Stimulated activated naive B cell treated with anti-CD40 and anti-IgM and Interleukin-4, amounts not matched to agents 10 μg/mL and 1 μg/mL and 100 μg/mL, for 72 hours (primary cell): ENCODE data around the gene RERG.

Experiments used
- ATAC-seq, 2 donors: fragments of 150-1000 bp; cut with Tn5 transposase; replicated peaks; 2 replicates each; pipeline ENCODE4 v1.10.0; 2021; ENCODE audit warnings: moderate library complexity in 1 of 2
- DNase-seq: peaks from one replicate; pipeline ENCODE4 v3.0.0; 2021
- H3K27ac Mint-ChIP-seq: one replicate; pipeline ENCODE4 v1.8.0; 2022; ENCODE audit warnings: mild to moderate bottlenecking, mixed read lengths
- H3K27me3 Mint-ChIP-seq, 2 donors: one replicate each; pipeline ENCODE4 v1.8.0; 2022; ENCODE audit warnings: mixed read lengths in 2 of 2
- H3K36me3 Mint-ChIP-seq, 2 donors: one replicate each; pipeline ENCODE4 v1.8.0; 2022; ENCODE audit warnings: mixed read lengths in 2 of 2, mild to moderate bottlenecking in 1 of 2
- H3K4me1 Mint-ChIP-seq, 2 donors: one replicate each; pipeline ENCODE4 v1.8.0; 2022; ENCODE audit warnings: mixed read lengths in 2 of 2, mild to moderate bottlenecking in 1 of 2
- H3K4me3 Mint-ChIP-seq, 2 donors: one replicate each; pipeline ENCODE4 v1.8.0; 2022; ENCODE audit warnings: mild to moderate bottlenecking in 2 of 2, mixed read lengths in 2 of 2, moderate library complexity in 1 of 2
- H3K9me3 Mint-ChIP-seq, 2 donors: one replicate each; pipeline ENCODE4 v1.8.0; 2022; ENCODE audit warnings: mixed read lengths in 2 of 2, mild to moderate bottlenecking in 1 of 2

Gene RERG

DNA sequence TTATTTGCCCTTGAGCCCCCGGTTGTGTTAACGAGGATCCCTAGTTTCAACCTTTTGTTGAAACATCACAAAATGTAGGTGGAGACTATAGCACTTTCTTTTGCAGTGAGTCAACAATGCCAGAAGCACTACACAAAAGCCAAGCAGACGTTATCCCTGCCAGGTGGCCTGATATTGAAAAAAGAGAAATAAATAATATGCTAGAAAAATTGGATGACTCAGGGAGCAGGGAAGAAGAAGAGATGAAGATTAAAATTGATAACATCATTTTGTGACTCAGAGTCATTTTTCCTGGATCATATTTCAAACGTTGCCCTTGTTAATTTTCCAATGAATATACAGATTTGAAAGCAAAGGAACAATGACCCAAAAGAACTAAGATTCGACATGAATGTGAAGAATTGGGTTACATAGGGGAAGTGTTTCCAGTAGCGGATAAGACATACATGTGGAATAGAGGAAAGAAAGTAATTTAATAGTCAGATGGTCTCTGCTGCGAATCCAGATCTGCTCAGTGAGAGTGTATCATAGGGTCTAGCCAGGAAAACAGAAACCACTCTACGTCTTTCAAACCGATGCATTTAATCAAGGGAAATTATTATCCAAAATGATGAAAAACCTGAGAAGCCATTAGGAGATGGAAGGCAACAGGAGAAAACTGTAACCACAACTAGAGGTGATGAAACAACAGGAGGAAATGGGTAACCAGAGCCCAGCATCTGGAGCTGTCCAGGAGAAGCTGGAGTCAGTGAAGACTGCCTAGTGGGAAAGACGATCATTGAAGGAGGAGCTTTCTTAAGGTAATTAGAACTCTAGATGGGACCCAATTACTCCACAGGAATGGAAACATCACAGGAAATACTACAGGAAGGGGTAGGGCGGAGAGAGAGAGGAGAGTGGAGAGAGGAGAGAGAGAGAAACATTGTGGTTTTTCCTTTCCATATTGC, 57.9 kb downstream of the RERG start:
- DNase-seq, result no peak
- H3K4me3 Mint-ChIP-seq, result no peak overlapping the region
- no peak overlapping the region for H3K27ac Mint-ChIP-seq
- ATAC-seq, result no peak
- H3K36me3 Mint-ChIP-seq, result no peaks in the 10 kb centered on the region
- peaks cover 2 to 13% of the 10 kb centered on the region in 2 donors for H3K27me3 Mint-ChIP-seq
- H3K9me3 Mint-ChIP-seq, result no peaks in the 10 kb centered on the region
- H3K4me1 Mint-ChIP-seq, result no peaks in the 10 kb centered on the region

DNA sequence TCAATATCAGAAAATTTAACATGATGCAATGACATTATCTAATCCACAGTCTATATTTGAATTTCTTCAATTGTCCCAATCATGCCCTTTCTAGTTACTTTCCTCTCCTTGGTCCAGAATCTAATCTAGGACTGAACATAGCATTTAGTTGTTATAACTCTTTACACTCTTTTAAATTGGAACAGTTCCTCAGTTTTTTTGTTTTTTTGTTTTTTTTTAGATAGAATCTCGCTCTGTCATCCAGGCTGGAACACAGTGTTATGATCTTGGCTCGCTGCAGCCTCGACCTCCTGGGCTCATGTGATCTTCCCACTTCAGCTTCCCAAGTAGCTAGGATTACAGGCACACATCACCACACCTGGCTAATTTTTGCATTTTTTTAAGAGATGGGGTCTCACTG, 63.1 kb downstream of the RERG start:
- no peaks in the 10 kb centered on the region for H3K4me1 Mint-ChIP-seq
- H3K27ac Mint-ChIP-seq, result no peak overlapping the region
- no peaks in the 10 kb centered on the region for H3K36me3 Mint-ChIP-seq
- ATAC-seq (no peak), DNase-seq (no peak)
- H3K9me3 Mint-ChIP-seq, result no peaks in the 10 kb centered on the region
- H3K4me3 Mint-ChIP-seq, result no peak overlapping the region
- peaks cover 5 to 15% of the 10 kb centered on the region in 2 donors for H3K27me3 Mint-ChIP-seq

DNA sequence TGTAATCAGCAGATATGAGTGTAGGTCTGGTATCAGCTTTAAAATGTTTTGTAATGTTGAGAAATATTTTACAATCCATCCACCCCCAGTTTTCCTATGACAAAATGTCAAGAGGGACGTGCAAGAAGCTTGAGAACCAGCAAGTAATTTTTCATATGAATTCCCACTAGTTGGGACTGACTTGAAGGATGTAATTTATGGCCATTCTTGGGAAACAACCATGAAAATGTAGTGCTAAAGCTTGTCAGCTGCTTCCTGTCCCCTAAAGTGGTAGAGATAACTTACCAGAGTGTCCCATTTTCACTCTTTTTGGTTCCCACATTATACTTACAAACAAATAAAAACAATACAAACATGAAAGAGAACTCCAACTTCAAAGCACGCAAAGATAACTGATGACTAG, 63.9 kb downstream of the RERG start:
- Mint-ChIP-seq H3K36me3 (no peaks in the 10 kb centered on the region), H3K27me3 (peaks cover 5 to 15% of the 10 kb centered on the region in 2 donors), H3K9me3 (no peaks in the 10 kb centered on the region), H3K4me1 (no peaks in the 10 kb centered on the region), H3K4me3 (no peak overlapping the region), H3K27ac (no peak overlapping the region)
- no peak for DNase-seq
- no peak for ATAC-seq

DNA sequence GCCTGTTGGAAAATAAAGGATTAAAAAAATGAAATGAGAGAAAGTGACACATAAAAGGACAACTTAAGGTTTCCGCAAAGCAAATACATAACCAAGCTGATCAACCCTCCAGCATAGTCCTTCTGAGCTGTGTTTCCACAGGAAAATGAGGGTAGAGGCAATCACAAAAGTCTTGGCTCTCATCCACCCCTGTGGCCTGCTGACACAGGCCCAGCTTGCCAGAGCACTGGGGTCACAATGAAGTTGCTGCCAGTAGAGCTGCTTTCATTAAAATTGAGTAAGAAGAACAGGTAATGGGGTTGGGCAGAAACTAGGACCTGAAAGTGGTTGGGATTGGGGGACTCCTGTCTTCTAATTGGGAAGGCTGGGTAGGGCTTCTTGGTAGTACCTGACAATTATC, 65.9 kb downstream of the RERG start:
- Mint-ChIP-seq H3K4me3 (no peak overlapping the region), H3K27me3 (peaks cover 5 to 9% of the 10 kb centered on the region in 2 donors), H3K9me3 (no peaks in the 10 kb centered on the region), H3K27ac (no peak overlapping the region), H3K36me3 (no peaks in the 10 kb centered on the region), H3K4me1 (no peaks in the 10 kb centered on the region)
- no peak for ATAC-seq
- no peak for DNase-seq

DNA sequence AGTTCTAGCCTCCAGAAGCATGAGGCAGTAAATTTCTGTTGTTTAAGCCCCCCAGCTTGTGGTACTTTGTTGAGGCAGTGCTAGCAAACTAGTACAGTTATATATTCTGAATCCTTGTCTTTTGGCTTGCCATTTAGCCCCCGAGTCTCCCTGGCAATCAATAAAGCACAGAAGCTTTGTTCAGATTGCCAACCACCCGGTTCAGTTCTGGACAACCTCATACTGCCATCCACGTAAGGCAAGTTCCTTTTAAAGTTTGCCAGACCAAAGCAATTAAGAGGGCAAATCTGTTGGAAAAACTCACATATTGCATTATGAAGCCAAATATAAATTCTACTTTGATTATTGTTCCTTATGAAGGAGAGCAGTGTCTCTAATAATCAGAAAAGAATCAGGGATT, 67.1 kb downstream of the RERG start:
- Mint-ChIP-seq H3K4me1 (no peaks in the 10 kb centered on the region), H3K4me3 (no peak overlapping the region), H3K27ac (no peak overlapping the region), H3K9me3 (no peaks in the 10 kb centered on the region), H3K27me3 (peaks cover 9 to 11% of the 10 kb centered on the region in 2 donors), H3K36me3 (no peaks in the 10 kb centered on the region)
- ATAC-seq (no peak), DNase-seq (no peak)

DNA sequence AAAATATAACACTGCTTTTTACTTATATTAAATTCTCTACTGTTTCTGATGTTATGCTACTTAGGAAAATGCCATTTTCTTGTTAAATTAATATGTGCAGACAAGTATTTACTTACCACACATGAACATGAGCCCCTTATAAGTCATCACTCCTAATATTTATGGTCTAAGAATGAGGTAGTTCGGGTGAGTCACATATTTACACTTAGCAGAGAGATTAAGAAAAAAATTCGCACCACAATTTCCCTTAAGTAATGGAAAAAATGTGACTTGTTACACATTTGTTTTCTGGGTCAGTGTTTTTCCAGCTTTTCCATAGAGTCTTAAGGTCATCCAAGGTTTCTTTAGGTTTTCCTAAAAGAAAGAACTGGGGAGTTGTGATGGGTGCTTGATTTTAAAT, 68.3 kb downstream of the RERG start:
- DNase-seq (no peak), ATAC-seq (no peak)
- H3K27me3 Mint-ChIP-seq, result peaks cover 4 to 11% of the 10 kb centered on the region in 2 donors
- H3K27ac Mint-ChIP-seq, result no peak overlapping the region
- no peak overlapping the region for H3K4me3 Mint-ChIP-seq
- H3K4me1 Mint-ChIP-seq, result no peaks in the 10 kb centered on the region
- H3K9me3 Mint-ChIP-seq, result no peaks in the 10 kb centered on the region
- no peaks in the 10 kb centered on the region for H3K36me3 Mint-ChIP-seq

DNA sequence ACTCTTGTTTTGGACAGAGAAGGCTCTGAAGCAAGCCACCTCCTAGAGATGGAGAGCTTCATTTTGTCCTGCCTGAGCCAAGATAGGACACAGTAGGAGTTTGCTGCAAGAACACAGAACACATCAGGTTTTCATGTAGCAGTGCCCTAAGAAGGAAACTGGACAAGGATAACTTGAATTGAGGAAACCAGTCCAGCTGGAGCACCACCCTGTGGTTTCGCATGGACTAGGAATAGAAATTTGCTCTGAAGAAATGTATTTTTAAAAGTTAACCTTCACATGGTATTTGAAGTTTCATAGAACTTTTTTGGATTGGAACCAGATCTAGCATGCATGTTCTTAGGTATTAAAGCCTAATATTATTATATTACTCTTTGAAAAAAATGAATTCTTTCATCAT, 68.8 kb downstream of the RERG start:
- no peak for DNase-seq
- Mint-ChIP-seq H3K4me1 (no peaks in the 10 kb centered on the region), H3K27ac (no peak overlapping the region), H3K36me3 (no peaks in the 10 kb centered on the region), H3K4me3 (no peak overlapping the region), H3K9me3 (no peaks in the 10 kb centered on the region), H3K27me3 (peaks cover 4 to 11% of the 10 kb centered on the region in 2 donors)
- no peak for ATAC-seq

DNA sequence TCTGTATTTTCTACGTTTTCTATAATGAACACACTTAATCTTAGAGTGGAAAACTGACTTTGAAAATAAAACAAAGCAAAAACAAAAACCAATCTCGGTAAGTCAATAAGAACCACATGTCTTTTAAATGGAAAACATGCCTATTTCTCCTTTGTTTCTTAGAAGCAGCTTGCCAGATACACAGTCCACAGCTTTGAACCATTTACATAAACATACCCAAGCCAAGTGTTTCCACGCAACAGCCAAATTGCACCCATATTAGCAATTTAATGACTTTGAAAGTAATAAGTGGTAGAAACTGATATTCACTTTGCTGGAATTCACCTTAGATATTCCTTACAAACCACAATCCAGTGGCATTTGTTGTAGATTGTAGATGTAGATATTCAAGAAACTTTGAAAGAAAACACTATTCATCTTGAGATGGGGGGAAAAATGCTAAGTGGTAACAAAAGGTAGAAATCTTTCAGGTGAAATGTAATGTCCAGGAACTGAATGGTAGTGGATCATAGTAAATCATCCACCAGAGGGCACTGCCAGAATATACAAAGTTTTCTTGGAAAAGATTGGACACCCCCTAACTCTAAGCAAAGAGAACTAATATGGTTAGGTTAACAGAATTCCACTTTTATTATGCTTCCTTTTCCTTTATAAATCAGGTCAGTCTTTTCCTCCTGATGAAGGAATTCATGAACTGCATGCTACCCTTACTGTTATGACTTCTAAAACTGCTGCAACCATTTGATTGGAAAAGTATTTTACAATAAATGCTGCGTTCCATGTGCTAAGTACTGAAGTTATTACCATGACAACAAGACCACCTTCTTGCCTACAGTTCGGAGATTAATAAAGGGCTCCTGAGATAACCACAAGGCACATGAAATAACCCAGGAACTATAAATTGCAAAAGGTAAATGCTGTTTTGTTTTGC, 69.8 kb downstream of the RERG start:
- DNase-seq (no peak), ATAC-seq (no peak)
- H3K4me3 Mint-ChIP-seq, result no peak overlapping the region

DNA sequence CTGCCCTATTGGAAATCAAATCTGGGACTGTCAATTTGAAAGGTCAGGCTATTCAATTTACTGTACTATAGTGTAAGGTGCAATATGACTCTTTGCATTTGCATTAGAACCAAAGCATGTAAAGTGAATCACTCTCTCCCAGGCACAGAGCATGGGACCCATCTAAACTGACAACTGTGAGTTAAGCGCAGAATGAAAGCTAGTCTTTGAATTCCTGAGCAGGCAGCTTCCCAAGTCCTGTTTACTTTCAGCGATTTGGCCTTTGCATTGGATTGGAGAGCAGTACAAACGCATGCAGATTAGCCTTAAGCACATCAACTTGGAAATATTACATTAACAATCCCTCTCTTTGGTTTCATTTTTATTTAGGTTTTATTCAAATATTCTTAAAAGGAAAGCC, 74.6 kb downstream of the RERG start:
- H3K9me3 Mint-ChIP-seq, result no peaks in the 10 kb centered on the region
- no peaks in the 10 kb centered on the region for H3K4me1 Mint-ChIP-seq
- ATAC-seq, result no peak
- no peak overlapping the region for H3K27ac Mint-ChIP-seq
- DNase-seq, result no peak
- H3K27me3 Mint-ChIP-seq, result peaks cover 11 to 26% of the 10 kb centered on the region in 2 donors
- H3K4me3 Mint-ChIP-seq, result no peak overlapping the region
- no peaks in the 10 kb centered on the region for H3K36me3 Mint-ChIP-seq

More for the DNA sequence above, 69.8 kb downstream of the RERG start:
- H3K4me1 Mint-ChIP-seq, result no peaks in the 10 kb centered on the region
- peaks cover 4 to 11% of the 10 kb centered on the region in 2 donors for H3K27me3 Mint-ChIP-seq
- no peak overlapping the region for H3K27ac Mint-ChIP-seq
- H3K9me3 Mint-ChIP-seq, result no peaks in the 10 kb centered on the region
- no peaks in the 10 kb centered on the region for H3K36me3 Mint-ChIP-seq

DNA sequence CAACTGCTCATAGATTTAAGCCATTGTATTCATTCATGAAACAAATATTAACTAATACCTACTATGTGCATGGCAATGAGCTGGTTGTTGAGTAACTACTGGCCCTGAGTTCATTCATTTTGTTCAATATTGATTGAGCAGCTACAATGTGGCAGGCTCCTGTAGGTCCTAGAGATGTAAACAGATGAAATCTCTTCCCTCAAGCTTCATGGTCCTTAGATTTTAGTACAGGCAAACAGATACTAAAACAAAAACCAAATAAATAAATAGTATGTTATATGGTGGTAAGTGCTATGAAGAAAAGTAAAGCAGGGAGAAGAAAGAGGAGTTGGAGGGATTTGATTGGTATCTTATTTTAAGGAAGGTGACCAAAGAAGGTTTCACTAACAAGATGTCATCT, 77.8 kb downstream of the RERG start:
- ATAC-seq, result no peak
- no peaks in the 10 kb centered on the region for H3K9me3 Mint-ChIP-seq
- H3K4me3 Mint-ChIP-seq, result no peak overlapping the region
- peaks cover 15 to 40% of the 10 kb centered on the region in 2 donors for H3K27me3 Mint-ChIP-seq
- no peak overlapping the region for H3K27ac Mint-ChIP-seq
- no peaks in the 10 kb centered on the region for H3K36me3 Mint-ChIP-seq
- no peaks in the 10 kb centered on the region for H3K4me1 Mint-ChIP-seq
- DNase-seq, result no peak

DNA sequence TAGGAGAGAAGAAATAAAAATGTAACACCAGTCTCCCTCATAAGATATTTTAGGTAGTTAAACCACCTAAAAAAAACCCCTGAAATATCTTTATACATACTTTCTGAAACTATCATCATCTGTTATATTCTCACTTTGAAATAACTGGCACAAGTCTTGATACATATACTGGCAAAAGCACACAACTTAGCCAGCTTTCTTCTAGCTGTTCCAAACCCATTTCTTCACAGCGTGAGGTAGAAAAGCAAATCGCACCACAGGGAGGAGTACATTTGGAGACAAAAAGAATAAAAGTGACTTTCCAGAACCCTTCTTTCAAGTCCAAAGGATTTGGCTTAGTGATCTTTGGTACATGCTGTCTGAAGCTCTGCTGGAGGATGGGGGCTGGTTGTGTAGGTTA, 78.5 kb downstream of the RERG start:
- Mint-ChIP-seq H3K4me3 (no peak overlapping the region), H3K36me3 (no peaks in the 10 kb centered on the region), H3K9me3 (no peaks in the 10 kb centered on the region), H3K27me3 (peaks cover 20 to 47% of the 10 kb centered on the region in 2 donors), H3K27ac (no peak overlapping the region), H3K4me1 (no peaks in the 10 kb centered on the region)
- no peak for ATAC-seq
- no peak for DNase-seq

DNA sequence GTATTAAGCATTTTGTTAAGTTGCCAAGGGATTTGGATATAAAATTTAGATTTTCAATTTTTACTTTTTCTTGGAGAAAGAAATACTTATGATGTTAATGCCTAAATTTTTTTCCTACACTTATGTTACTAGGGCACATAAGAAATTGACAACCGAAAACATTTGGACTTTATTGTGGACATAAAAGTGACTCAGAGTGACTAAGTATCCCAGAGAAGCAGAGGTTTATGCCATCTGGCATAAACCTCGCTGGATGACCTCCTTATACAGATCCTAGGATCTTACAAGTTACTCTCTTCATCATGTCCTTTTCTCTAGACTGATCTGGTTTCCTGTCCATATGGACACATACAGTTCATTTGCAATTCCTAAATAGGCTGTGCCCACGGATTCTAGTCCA, 89.8 kb downstream of the RERG start:
- no peak for ATAC-seq
- no peaks in the 10 kb centered on the region for H3K4me1 Mint-ChIP-seq
- H3K27ac Mint-ChIP-seq, result no peak overlapping the region
- H3K36me3 Mint-ChIP-seq, result no peaks in the 10 kb centered on the region
- peaks cover 6 to 18% of the 10 kb centered on the region in 2 donors for H3K27me3 Mint-ChIP-seq
- no peak overlapping the region for H3K4me3 Mint-ChIP-seq
- DNase-seq, result no peak
- H3K9me3 Mint-ChIP-seq, result no peaks in the 10 kb centered on the region

DNA sequence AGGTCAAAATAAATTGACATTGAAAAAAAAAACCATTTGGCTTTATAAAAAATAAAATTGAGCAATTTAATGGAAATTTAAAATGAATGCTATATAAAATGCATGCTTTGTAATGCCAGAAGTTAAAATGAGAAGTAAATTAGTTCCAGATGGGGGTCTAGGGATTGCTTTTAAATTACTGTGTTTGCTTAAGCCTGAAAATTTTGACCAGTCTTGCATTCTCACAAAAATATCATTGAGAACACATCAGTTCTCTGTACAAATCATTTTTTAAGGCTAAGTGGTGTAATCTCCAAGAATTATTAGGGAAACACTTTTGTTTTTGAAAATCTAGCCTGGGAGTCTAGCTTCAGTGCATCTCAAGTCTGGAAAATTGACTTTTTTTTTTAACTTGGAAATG, 90.7 kb downstream of the RERG start:
- DNase-seq, result no peak
- no peak for ATAC-seq
- H3K27me3 Mint-ChIP-seq, result peaks cover 6 to 13% of the 10 kb centered on the region in 2 donors
- H3K36me3 Mint-ChIP-seq, result no peaks in the 10 kb centered on the region
- H3K9me3 Mint-ChIP-seq, result no peaks in the 10 kb centered on the region
- no peak overlapping the region for H3K4me3 Mint-ChIP-seq
- H3K4me1 Mint-ChIP-seq, result no peaks in the 10 kb centered on the region
- no peak overlapping the region for H3K27ac Mint-ChIP-seq

DNA sequence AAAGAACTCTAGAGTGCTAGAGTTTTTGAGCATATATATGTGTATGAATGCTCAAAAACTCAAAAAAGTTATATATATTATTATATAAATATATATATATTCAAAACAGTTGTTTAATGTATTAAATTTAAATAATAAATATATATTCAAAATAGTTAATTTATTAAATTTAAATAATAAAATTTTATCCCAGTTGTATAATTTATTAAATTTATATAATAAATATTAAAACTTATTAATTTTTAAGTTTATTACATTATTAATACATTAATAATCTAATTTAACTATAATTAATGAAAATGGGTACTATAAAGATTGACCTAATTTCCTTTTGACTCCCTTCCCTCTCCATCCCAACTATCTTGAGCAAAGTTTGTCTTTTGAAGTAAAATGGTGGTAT, 97.8 kb downstream of the RERG start:
- peaks cover 0 to 9% of the 10 kb centered on the region in 2 donors for H3K27me3 Mint-ChIP-seq
- ATAC-seq (no peak), DNase-seq (no peak)
- no peaks in the 10 kb centered on the region for H3K4me1 Mint-ChIP-seq
- no peak overlapping the region for H3K4me3 Mint-ChIP-seq
- no peaks in the 10 kb centered on the region for H3K36me3 Mint-ChIP-seq
- H3K9me3 Mint-ChIP-seq, result no peaks in the 10 kb centered on the region
- no peak overlapping the region for H3K27ac Mint-ChIP-seq
